Lower lobe of right lung (tissue), 2 donors: ENCODE measurements around the gene CHD9. TPM values are rescaled to one million over a fixed set of nuclear protein-coding genes. Genes with fewer than 3 reads are reported as not detected.

ENCODE experiments used
- ATAC-seq, 2 donors: fragments of 200-7000 bp; cut with Tn5 transposase; one replicate each; pipeline ENCODE4 v1.9.1; 2020 to 2022; ENCODE audit warnings: mild to moderate bottlenecking in 2 of 2, moderate library complexity in 2 of 2
- DNase-seq: peaks from one replicate; pipeline ENCODE4 v3.0.0-alpha.2; 2020
- H3K27ac ChIP-seq: fragments of 200-600 bp; one replicate; pipeline ENCODE4 v1.8.0; 2022
- H3K27me3 ChIP-seq: fragments of 200-600 bp; one replicate; pipeline ENCODE4 v1.8.0; 2022; ENCODE audit warnings: low read depth
- H3K36me3 ChIP-seq: fragments of 200-600 bp; one replicate; pipeline ENCODE4 v1.8.0; 2022; ENCODE audit warnings: mild to moderate bottlenecking
- H3K4me1 ChIP-seq: fragments of 200-600 bp; one replicate; pipeline ENCODE4 v1.8.0; 2022
- H3K4me3 ChIP-seq: fragments of 200-600 bp; one replicate; pipeline ENCODE4 v1.8.0; 2022; ENCODE audit warnings: mild to moderate bottlenecking
- H3K9me3 ChIP-seq: fragments of 200-600 bp; one replicate; pipeline ENCODE4 v1.8.0; 2022
- CTCF ChIP-seq: fragments of 200-600 bp; IDR thresholded peaks from one replicate; pipeline ENCODE4 v1.8.0; 2022; ENCODE audit warnings: antibody characterized with exemption, mild to moderate bottlenecking
- intact Hi-C: fragments of 100-400 bp; cut with DNase I; formaldehyde crosslinking; loops from one replicate; pipeline ENCODE4 v1.11.0; 2022
- total RNA-seq: library from RNA; stranded (reverse); fragmentation: NEBNext Ultra II Directional; extraction: Animal tissue kit (Norgen Biotek cat#: 25700); gene quantifications from one replicate; pipeline ENCODE4 v1.2.1, GENCODE V29; 2021
- donor health status: DM: no; HTN: yes; CAD: no; lungs with severe emphysema.

Gene CHD9
- total RNA-seq, 1 donor from 2014 or later = 73.1 TPM

DNA sequence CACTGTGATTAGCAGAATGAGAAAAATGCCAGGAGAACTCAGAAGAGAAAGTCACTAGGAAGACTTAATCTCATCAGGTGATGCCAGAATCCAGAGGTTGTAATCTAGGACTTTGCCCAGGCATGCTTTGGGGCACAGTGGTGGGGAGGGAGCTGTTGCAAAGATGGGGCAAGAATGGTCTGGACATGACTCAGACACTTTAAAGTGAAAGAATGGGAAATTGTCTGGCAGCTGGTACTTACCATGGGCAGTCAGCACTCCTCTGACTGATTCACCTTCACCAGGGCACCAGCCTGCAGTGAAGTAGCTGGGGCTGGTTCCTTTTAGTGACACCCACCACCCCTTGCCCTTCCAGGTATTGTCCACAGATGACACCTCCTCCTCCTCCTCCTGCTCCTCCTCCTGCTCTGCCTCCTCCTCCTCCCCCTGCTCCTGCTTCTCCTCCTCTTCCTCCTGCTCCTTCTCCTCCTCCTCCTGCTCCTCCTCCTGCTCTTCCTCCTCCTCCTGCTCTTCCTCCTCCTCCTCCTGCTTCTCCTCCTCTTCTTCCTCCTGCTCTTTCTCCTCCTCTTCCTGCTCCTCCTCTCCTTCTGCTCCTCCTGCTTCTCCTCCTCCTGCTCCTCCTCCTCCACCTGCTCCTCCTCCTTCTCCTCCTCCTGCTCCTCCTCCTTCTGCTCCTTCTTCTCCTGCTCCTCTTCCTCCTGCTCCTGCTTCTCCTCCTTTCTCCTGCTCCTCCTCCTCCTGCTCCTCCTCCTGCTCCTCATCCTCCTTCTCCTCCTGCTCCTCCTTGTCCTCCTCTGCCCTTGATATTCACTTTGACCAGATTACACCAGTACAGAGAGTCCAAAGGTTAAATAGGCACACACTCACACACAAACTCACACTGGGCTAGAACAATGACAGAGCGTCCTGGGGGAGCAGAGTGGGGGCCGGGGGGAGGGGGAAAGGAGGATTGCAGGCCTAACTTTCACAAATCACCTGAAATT, 2.0 kb upstream of the CHD9 start, which contains the start of gene CHD9NB:
TSS of gene CHD9NB (minus strand) at position 379 of the 983 bp plus-strand sequence. CDS start 8,739 bp downstream, outside the sequence.
- H3K9me3 ChIP-seq = no peaks in the 10 kb centered on the region
- intact Hi-C loops = no loop called here
- no peak within 1 kb of the TSS for H3K4me3 ChIP-seq
- H3K36me3 ChIP-seq = no peaks in the 10 kb centered on the region
- TF ChIP-seq CTCF = no peak
- no peak for DNase-seq
- ATAC-seq = peak; percentile 32 to 52
- H3K27ac ChIP-seq = no peak within 1 kb of the TSS
- no peaks in the 10 kb centered on the region for H3K27me3 ChIP-seq
- H3K4me1 ChIP-seq = peaks cover 39% of the 10 kb centered on the region

DNA sequence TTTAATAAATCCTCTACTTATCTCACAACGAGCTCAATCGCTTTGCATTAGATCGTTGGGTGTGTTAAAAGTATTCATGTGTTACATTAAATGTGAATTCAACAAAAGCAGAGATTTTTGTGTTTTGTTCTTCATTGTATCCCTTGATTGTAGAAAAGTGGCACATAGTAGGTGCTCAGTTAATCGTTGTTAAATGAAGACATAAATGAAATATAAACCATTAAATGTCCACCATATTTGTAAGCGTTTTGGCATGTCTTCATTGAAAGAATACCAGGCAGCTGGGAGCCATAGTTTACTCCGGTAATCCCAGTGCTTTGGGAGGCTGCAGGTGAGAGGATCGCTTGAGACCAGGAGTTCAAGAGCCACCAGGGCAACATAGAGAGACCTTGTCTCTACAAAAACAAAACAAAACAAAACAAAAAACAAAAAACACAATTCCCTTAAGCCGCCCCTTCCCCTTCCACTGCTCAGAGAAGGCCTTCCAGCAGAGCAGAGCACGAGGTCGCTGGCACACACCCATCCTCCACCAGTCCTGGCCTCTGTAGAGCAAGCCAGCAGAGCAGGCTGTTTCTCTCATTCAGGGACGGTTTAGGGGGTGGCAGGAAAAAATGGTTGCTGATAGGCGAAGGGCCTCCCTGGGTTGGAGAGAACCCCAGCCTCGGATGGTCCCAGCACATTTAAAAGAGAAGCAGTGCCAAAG, 673 bp upstream of the CHD9 start:
- intact Hi-C loops = no loop called here
- peak overlapping the region; percentile 96 for H3K27ac ChIP-seq
- peak; percentile 23 to 50 for ATAC-seq
- H3K9me3 ChIP-seq = no peaks in the 10 kb centered on the region
- peaks cover 48% of the 10 kb centered on the region for H3K4me1 ChIP-seq
- no peak for TF ChIP-seq CTCF
- H3K4me3 ChIP-seq = peak overlapping the region; percentile 86
- H3K36me3 ChIP-seq = no peaks in the 10 kb centered on the region
- DNase-seq = peak; percentile 54
- no peaks in the 10 kb centered on the region for H3K27me3 ChIP-seq

DNA sequence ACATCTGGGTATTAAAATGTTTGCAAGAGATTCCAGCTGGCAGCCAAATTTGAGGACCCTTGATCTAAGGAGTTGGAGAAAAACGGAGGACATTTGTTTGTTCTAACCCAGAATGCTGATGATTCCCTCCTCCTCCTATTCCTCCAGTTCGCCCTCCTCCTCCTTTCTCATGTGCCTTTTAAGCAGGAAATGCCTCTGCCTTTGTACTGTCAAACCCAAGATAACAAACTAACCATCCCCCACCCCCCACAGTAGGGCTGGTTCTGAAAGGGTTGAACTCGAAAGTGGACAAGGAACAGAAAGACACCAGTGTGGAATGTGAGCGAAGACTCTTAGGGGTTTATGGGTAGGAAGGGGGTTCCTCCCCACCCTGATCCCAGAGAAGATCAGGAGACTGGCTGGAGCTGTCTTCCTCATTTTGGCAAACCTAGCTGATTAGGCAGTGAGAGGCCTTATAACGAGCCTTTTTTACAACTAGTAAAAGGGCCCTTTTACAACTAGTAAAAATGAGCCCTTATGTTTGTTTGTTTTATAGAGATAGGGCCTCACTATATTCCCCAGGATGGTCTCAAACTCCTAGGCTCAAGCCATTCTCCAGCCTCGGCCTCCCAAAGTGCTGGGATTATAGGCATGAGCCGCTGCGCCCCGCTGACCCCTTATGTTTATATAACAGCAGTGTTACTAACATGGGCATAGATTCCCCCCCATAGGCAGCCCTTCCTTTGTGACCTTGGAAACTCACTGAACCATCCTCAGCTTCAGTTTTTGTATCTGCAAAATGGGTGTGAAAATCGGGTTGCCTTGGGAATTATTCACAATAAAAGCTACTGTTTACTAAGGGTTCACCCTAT, 975 bp downstream of the CHD9 start:
- TF ChIP-seq CTCF = no peak
- H3K4me3 ChIP-seq = peak overlapping the region; percentile 86
- DNase-seq (no peak), ATAC-seq (peak; percentile 25 to 26)
- peak overlapping the region; percentile 96 for H3K27ac ChIP-seq
- H3K4me1 ChIP-seq = peaks cover 48% of the 10 kb centered on the region
- H3K36me3 ChIP-seq = no peaks in the 10 kb centered on the region
- H3K9me3 ChIP-seq = no peaks in the 10 kb centered on the region
- intact Hi-C loops = no loop called here
- no peaks in the 10 kb centered on the region for H3K27me3 ChIP-seq

DNA sequence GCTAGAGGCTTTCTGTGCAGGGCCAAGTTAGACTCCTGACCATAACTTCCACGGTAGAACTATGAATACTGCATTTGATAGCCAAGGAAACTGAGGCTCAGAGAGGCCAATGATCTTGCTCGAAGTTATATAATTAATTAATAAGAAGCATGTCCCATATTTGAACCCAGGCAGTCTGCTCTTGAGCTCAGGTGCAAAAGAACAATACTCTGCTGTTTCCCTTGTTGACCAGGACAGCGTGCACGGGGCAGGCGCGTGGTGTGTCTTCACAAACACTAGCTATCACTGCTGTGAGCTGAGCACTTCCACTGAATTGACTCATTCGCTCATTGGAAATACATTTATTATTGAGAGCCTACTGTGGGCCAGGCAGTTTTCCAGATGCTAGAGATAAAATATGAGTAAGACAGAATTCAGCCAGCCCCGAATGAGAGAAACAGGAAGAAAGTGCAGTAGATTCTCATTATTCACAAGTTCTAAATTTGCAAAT, 1.6 kb downstream of the CHD9 start:
- H3K27ac ChIP-seq = peak overlapping the region; percentile 96
- peak overlapping the region; percentile 86 for H3K4me3 ChIP-seq
- intact Hi-C loops = no loop called here
- H3K36me3 ChIP-seq = no peaks in the 10 kb centered on the region
- no peaks in the 10 kb centered on the region for H3K9me3 ChIP-seq
- no peaks in the 10 kb centered on the region for H3K27me3 ChIP-seq
- H3K4me1 ChIP-seq = peaks cover 55% of the 10 kb centered on the region
- ATAC-seq (no peak), DNase-seq (no peak)
- no peak for TF ChIP-seq CTCF

DNA sequence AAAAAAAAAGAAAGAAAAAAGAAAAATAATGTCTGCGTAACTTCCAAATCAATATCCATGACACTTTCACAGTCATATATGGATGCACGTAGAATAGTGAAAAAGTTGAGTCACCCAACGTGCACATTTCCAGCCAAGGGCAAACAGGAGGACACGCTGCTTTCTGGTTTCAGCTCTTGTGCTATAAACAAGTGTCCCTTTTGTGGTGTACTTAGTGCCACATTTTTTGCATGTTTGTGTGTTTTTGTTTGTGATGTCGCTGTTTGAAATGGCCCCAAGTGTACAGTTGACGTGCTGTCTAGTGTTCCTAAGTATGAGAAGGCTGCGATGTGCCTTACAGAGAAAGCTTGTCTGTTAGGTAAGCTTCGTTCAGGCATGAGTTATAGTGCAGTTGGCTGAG, 2.9 kb downstream of the CHD9 start:
- ATAC-seq (no peak), DNase-seq (no peak)
- Histone ChIP-seq H3K4me1 (peaks cover 55% of the 10 kb centered on the region), H3K9me3 (no peaks in the 10 kb centered on the region), H3K27me3 (no peaks in the 10 kb centered on the region), H3K4me3 (no peak overlapping the region), H3K27ac (no peak overlapping the region), H3K36me3 (no peaks in the 10 kb centered on the region)
- TF ChIP-seq CTCF = no peak
- intact Hi-C loops = no loop called here
